Mesothelial cell of epicardium (in vitro differentiated cells): Measurements from ENCODE around the gene EFCAB9. TPM values are rescaled to one million over a fixed set of nuclear protein-coding genes. Genes with fewer than 3 reads are reported as not detected.
"Not testable (repeated sequence)": the region's sequence is repeated elsewhere in the genome, so short reads cannot be mapped to it uniquely, and the experiment has no call there.

ENCODE experiments used
- DNase-seq, 2 experiments: peaks; one replicate each; pipeline ENCODE4 v3.0.0; 2021; ENCODE audit warnings: low spot score in 2 of 2; ENCODE audit not compliant: unreplicated experiment in 2 of 2
- H3K27ac Mint-ChIP-seq: 2 replicates; pipeline ENCODE4 v1.8.0; 2021; ENCODE audit warnings: mixed read lengths
- H3K27me3 Mint-ChIP-seq: 2 replicates; pipeline ENCODE4 v1.8.0; 2021; ENCODE audit warnings: low read depth, mixed read lengths
- H3K36me3 Mint-ChIP-seq: 2 replicates; pipeline ENCODE4 v1.8.0; 2021; ENCODE audit warnings: mixed read lengths
- H3K4me1 Mint-ChIP-seq: 2 replicates; pipeline ENCODE4 v1.8.0; 2021; ENCODE audit warnings: mixed read lengths
- H3K4me3 Mint-ChIP-seq: 2 replicates; pipeline ENCODE4 v1.8.0; 2021; ENCODE audit warnings: mild to moderate bottlenecking, moderate library complexity, mixed read lengths
- H3K9me3 Mint-ChIP-seq: 2 replicates; pipeline ENCODE4 v1.8.0; 2021; ENCODE audit warnings: mixed read lengths
- total RNA-seq: library from RNA; stranded (reverse); gene quantifications from 3 replicates; pipeline ENCODE4 v1.2.1, GENCODE V29; 2021
- TF ChIP-seq, protein P1 (sequence below): fragments of 200-600 bp; sonication (generic); IDR thresholded peaks from one replicate; pipeline ENCODE4 v1.5.0; 2021; ENCODE audit warnings: antibody characterized with exemption; ENCODE audit not compliant: unreplicated experiment

EFCAB9 gene
- total RNA-seq, 1 donor from 2014 or later: not detected

- TF ChIP-seq, protein P1, sequence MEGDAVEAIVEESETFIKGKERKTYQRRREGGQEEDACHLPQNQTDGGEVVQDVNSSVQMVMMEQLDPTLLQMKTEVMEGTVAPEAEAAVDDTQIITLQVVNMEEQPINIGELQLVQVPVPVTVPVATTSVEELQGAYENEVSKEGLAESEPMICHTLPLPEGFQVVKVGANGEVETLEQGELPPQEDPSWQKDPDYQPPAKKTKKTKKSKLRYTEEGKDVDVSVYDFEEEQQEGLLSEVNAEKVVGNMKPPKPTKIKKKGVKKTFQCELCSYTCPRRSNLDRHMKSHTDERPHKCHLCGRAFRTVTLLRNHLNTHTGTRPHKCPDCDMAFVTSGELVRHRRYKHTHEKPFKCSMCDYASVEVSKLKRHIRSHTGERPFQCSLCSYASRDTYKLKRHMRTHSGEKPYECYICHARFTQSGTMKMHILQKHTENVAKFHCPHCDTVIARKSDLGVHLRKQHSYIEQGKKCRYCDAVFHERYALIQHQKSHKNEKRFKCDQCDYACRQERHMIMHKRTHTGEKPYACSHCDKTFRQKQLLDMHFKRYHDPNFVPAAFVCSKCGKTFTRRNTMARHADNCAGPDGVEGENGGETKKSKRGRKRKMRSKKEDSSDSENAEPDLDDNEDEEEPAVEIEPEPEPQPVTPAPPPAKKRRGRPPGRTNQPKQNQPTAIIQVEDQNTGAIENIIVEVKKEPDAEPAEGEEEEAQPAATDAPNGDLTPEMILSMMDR: no peak
- H3K4me3 Mint-ChIP-seq: no peak overlapping the region
- no peaks in the 10 kb centered on the region for H3K27me3 Mint-ChIP-seq
- H3K9me3 Mint-ChIP-seq: no peaks in the 10 kb centered on the region
- peaks cover 11% of the 10 kb centered on the region for H3K4me1 Mint-ChIP-seq
- H3K27ac Mint-ChIP-seq: no peak overlapping the region
- no peak for DNase-seq
- H3K36me3 Mint-ChIP-seq: peaks cover 2% of the 10 kb centered on the region
Measured at GRCh38 chr5:172146748-172147092, 47.3 kb upstream of the EFCAB9 start.

GRCh38 chr5:172147857-172148256, 46.1 kb upstream of the EFCAB9 start:
- H3K4me3 Mint-ChIP-seq: no peak overlapping the region
- peaks cover 5% of the 10 kb centered on the region for H3K4me1 Mint-ChIP-seq
- DNase-seq: no peak
- peaks cover 2% of the 10 kb centered on the region for H3K36me3 Mint-ChIP-seq
- H3K9me3 Mint-ChIP-seq: no peaks in the 10 kb centered on the region
- TF ChIP-seq, protein P1: no peak
- H3K27me3 Mint-ChIP-seq: no peaks in the 10 kb centered on the region
- H3K27ac Mint-ChIP-seq: no peak overlapping the region

GRCh38 chr5:172148381-172148780, 45.6 kb upstream of the EFCAB9 start:
- TF ChIP-seq, protein P1: no peak
- Mint-ChIP-seq H3K27ac (no peak overlapping the region), H3K27me3 (no peaks in the 10 kb centered on the region), H3K4me3 (no peak overlapping the region), H3K4me1 (peaks cover 5% of the 10 kb centered on the region), H3K36me3 (peaks cover 2% of the 10 kb centered on the region), H3K9me3 (no peaks in the 10 kb centered on the region)
- DNase-seq: no peak

DNA sequence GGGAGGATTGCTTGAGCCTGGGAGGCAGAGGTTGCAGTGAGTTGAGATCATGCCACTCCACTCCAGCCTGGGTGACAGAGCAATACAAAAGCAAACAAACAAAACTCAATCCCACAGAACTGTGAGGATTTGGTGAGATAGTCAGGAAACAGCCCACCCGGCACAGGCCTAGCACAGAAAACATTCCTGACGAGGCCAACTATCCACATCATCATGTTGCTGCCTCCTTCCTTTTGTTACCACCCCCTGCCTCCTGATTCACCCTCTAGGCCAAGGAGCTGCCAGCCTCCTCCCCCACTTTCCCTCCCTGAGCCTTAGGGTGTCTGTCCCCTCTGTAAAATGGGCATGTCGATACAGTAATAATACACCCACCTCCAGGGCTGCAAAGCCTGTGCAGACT, 44.9 kb upstream of the EFCAB9 start:
- Mint-ChIP-seq H3K4me3 (no peak overlapping the region), H3K27me3 (no peaks in the 10 kb centered on the region), H3K27ac (no peak overlapping the region), H3K4me1 (peaks cover 5% of the 10 kb centered on the region), H3K36me3 (peaks cover 2% of the 10 kb centered on the region), H3K9me3 (no peaks in the 10 kb centered on the region)
- TF ChIP-seq, protein P1: no peak
- DNase-seq: no peak

DNA sequence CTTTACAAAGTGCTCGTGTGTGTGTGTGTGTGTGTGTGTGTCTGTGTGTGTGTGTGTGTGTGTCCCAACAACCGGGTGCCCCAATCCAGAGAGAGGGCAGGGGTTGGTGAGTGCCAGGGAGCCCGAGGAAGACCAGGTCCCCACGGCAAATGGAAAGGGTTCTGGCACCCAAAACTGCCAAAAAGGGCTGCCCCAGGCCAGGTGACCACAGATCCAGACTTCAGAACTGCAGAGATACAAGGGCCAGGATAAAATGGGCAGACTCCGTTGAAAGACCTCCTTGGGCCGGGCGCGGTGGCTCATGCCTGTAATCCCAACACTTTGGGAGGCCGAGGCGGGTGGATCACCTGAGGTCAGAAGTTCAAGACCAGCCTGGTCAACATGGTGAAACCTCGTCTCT, 44.5 kb upstream of the EFCAB9 start:
- H3K27me3 Mint-ChIP-seq, H3K36me3 Mint-ChIP-seq, DNase-seq, H3K9me3 Mint-ChIP-seq, H3K4me3 Mint-ChIP-seq, H3K4me1 Mint-ChIP-seq, H3K27ac Mint-ChIP-seq: not testable (repeated sequence)

- DNase-seq: no peak
- Mint-ChIP-seq H3K27ac (no peak overlapping the region), H3K4me3 (no peak overlapping the region), H3K36me3 (peaks cover 4% of the 10 kb centered on the region), H3K4me1 (peaks cover 3% of the 10 kb centered on the region), H3K9me3 (no peaks in the 10 kb centered on the region), H3K27me3 (no peaks in the 10 kb centered on the region)
- TF ChIP-seq, protein P1: no peak
Measured at GRCh38 chr5:172150514-172151425, 43.2 kb upstream of the EFCAB9 start.
